Stimulated activated CD4-positive, alpha-beta T cell treated with anti-CD3 and anti-CD28 coated beads, Interleukin-15, amount 100 ng/mL, for 48 hours (primary cell): ENCODE data around the gene FAT1.

Source experiments
- DNase-seq, 2 donors: peaks; one replicate each; pipeline ENCODE4 v3.0.0-alpha.2; 2020; ENCODE audit warnings: low read depth in 2 of 2

The FAT1 gene

GRCh38 chr4:186566068-186566467 is 157.6 kb downstream of the FAT1 start:
- no peak for DNase-seq

GRCh38 chr4:186563761-186564160 is 159.9 kb downstream of the FAT1 start:
- DNase-seq = no peak

GRCh38 chr4:186561748-186562147 is 161.9 kb downstream of the FAT1 start:
- no peak for DNase-seq

DNA sequence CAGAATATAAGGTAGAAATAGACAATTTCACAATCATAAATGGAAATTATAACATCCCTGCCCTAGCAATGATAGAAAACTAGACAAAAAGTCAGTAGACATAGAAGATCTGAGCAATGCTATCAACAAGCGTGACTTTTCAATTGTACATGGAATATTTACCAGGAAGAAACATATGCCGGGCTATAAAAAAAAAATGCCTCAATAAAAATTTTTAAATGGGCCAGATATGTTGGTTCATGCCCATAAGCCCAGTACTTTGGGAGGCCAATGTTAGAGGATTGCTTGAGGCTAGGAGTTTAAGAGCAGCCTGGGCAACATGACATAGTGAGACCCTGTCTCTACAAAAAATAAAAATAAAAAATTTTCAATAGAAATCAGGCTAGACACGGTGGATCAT is 163.0 kb downstream of the FAT1 start:
- no peak for DNase-seq

DNA sequence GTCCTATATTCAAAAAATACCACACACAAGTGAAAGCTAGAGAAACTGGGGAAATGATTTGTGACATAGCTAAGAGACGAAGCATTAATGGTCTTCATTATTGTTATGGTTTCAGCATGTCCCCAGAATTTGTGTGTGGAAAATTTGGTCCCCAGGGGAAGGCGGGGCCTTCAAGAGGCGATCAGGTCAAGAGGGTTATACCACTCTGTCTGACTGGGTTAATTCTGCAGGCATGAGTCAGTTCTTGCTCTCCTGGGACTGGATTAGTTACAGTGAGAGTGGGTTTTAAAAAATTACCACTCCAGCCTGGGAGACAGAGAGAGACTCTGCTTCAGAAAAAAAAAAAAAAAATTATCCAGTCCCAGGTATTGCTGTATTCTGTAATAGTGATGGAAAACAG is 166.2 kb downstream of the FAT1 start:
- no peak for DNase-seq

DNA sequence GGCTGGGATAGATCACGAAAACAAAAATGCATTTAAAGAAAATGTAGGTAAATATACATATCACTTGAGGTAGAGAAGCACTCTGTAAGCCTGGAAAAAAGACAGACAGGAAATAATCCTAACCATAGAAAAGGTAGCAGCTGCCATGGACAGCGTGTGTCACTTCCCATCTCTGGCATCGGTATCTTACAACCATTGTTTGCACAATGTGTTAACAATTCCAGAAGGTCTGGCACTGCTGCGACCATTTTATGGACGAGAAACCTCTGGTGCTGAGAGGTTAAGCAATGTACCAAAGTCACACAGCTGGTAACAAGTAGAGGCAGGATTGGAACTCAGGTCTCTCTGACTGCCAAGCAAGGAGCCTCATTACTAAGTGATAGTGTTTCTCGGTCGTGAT is 166.6 kb downstream of the FAT1 start:
- no peak for DNase-seq

- no peak for DNase-seq
Measured at GRCh38 chr4:186554914-186555827, 168.5 kb downstream of the FAT1 start, which contains the start of gene MTNR1A. TSS of gene MTNR1A (minus strand) at chr4:186555567. CDS start at chr4:186555365, 202 bp downstream.

DNA sequence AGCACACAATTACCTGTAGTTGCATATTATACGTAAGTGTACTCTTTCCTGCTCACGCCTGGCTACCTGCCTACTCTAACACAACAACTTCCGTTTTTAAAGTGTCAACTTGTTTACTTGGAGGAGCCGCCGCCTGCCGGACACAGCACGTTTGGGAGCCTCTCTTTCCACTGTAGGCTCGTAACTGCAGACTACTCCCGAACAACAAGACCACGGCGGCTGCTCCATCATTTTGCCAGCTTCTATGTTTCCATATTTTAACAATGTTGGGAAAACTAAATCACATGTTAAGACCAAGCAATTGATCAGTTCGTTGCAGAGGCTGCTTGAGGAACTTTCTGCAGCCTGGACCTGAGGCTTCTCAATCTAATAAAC is 169.1 kb downstream of the FAT1 start:
- no peak for DNase-seq

DNA sequence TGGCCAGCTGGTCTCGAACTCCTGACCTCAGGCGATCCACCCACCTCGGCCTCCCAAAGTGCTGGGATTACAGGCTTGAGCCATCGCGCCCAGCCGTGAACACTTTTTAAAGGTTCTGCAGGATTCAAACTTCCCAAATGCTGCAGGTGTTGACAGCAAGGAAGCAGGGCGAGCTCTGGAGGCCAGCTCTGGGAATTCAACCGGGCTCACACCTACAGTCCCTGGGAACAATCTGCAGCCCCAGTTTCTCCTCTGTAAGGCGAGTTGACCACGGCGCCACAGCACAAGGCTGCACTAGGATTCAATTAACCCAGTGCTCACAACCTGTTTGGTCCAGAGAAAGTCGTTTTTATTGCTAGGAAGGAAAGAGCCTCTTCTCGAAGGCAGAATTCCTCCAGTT is 169.9 kb downstream of the FAT1 start:
- no peak for DNase-seq

DNA sequence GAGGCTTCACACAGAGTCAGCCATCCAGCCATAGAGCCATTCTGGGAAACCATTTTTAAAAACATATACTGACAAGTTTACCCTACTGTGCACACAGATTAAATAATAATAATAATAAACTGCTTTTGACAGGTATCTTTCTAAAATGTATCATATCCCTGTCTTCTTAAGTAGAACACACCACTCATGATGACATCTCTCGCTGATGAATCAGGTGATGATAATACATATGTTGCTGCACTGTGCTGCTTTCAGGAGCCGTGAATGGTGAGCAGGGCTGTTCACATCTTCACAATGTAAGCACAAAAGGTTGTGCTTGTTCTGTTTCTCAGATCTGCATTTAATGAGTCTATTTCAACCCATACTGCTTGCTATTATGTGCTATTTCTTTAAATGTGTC is 171.8 kb downstream of the FAT1 start:
- no peak for DNase-seq

- no peak for DNase-seq
Measured at GRCh38 chr4:186545436-186545835, 178.2 kb downstream of the FAT1 start.

DNA sequence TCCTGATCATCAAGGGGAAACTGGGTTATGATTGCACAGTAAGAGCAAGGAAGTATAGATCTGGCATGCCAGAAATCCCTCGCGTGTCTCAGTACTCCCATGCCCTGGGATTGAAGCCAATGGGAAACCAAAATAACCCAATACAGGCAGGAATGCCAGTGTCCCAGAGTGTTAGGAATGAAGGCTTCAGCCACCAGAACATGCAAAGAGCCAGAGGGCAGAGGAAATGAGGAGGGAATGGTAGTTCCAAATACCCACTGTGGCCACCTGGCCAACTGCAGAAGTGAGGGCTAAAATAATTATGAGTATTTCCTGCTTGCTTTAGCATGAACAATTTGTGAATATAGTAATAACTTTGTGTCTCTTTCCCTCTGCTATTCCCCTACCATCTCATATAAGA is 180.4 kb downstream of the FAT1 start:
- no peak for DNase-seq

- no peak for DNase-seq
Measured at GRCh38 chr4:186541801-186542200, 181.9 kb downstream of the FAT1 start.

DNA sequence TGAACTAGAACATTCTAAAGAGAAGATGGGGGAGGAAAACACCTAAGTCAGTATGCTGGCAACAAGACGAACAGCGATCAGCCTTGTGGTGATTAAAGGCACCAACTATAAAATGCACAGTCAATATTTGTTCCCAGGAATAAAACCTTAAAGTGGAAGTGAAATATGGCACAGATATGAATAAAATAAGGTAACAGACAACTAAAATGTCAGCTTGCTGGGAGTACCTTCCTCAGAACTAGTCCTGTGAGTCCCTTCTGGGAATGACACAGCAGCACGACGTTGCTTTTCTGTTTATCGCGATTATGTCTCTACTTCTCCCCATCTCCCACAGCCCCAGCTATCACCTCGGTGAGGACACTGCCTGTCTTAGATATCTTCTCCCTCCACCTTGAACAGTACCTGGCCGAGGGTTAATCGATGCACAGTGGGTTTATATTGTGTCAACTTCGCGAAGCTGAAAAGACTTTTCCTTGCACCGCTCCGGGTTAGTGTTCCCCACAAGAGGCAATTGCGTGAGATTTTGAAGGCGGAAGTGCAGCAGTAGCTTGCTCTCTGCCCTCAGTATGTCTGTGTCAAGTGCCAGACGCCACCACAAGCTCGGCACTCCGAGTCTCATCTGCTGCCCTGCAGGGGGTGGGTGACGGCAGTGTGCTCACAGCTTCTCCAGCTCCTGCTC is 185.7 kb downstream of the FAT1 start:
- no peak for DNase-seq
